Measurements from ENCODE around the gene CDCA8.

- no peak for TF ChIP-seq CTCF (IDR thresholded peaks at IDR 0.05; ENCODE audit: low read length)
- TF ChIP-seq EZH2 (IDR thresholded peaks at IDR 0.05; ENCODE audit: borderline replicate concordance, low read length) = no peak
These were observed 13.1 kb downstream of the CDCA8 start for GRCh38 chr1:37705399-37705798.

All from OCI-LY1 (cell line).